ELR (cell line): ENCODE results near the gene PTPN20.

Experiments
- DNase-seq: peaks from one replicate; pipeline ENCODE4 v3.0.0-alpha.2; 2015; ENCODE audit warnings: low read depth

PTPN20 gene

GRCh38 chr10:47049056-47049851, 138.0 kb downstream of the PTPN20 start:
- DNase-seq = no peak

DNA sequence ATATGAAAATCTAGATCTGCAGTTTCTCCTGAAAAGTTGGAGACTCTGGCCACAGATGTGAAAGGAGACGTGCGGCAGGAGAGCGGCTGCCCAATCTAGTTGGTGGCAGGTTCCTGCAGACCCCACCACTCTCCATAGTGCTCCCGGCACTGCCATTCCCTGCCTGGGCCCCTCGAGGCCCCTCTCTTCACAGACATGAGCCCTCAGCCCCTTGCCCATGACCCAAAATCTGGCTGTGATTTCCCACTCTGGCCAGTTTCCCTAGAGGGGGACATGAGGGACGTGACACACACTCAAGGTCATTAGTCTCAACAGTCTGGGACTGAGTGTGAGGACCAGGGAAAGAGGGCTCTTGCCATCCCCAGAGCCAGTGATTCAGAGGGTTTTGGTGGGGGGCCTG, 138.7 kb downstream of the PTPN20 start:
- no peak for DNase-seq

DNA sequence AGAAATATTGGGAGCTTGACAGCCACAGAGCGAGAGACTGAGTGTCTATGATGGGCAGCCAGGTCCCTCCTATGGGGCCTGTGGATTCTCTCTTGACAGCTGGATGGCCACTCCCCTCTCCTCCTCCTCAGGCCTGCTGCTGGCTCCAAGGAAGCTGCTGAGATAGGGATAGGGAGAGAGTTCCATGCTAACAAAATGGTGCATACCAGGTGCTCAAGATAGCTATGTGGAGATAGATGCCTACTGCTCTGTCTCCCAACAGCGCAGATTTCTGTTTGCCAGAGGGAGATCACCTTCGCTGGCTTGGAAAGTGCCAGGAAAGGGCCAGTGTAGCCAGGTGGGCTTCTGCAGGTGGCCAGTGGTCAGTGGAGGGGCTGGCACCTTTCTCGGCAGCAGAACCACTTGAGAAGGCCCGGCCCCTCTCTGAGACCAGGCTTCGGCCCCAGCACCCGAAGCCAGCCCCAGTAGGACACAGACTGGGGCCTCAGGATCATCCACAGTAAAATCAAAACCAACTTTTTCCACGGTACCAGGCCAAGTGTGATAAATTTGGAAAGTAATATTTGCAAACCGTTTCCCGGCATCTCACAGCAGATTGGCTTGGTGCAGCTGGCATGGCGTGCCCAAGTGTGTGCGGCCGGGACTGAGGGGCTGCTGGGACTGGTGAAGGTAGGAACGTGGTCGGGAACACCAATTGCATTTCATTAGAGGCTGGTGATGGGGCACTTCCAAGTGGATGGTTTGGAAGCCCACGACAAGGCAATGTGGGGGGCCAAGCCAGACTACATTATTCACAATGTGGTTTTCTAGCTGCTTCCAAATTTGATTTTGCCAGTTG, 139.6 kb downstream of the PTPN20 start:
- no peak for DNase-seq

DNA sequence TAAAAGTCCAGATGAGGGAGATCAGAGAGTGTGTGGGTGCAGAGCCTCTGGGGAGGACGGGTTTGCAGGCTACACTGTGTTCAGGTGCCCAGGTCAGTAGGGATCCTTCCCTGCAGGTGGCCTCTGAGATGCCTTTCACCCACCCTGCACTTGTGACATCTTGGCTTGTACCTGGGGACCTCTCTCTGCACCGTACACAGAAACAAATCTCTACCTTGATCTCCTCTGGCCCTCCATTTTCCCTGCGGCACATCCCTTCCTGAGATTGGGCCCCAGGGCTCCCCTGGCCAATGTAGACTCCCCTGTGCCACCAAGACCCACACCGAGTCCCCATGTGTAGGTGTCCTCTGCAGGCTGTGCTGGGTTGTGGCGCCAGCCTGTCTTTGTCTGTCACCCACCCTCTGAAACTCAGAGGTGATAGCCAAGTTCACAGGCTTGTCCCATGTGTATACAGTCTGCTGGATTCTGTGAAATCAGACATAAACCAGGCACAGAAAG, 140.6 kb downstream of the PTPN20 start:
- DNase-seq = no peak
